Sigmoid colon (tissue), 4 donors: ENCODE data around the gene ZNF302.

ENCODE experiments used
- CTCF ChIP-seq, 4 experiments: fragments of 450-650 bp in 3 of 4; fragments of 200-600 bp in 1 of 4; IDR thresholded peaks; one replicate each; pipeline ENCODE4 v1.5.1; 2016 to 2019; ENCODE audit warnings: antibody characterized with exemption in 4 of 4, mild to moderate bottlenecking in 3 of 4, moderate library complexity in 2 of 4
- EP300 ChIP-seq, 4 donors: sonication (generic); formaldehyde crosslinking; IDR thresholded peaks; one replicate each; pipeline ENCODE4 v1.6.1; 2017; ENCODE audit warnings: antibody characterized with exemption in 4 of 4
- POLR2A ChIP-seq, 2 donors: fragments of 450-650 bp; IDR thresholded peaks; one replicate each; pipeline ENCODE4 v1.6.1; 2016; ENCODE audit warnings: antibody characterized with exemption in 2 of 2, mild to moderate bottlenecking in 2 of 2, moderate library complexity in 2 of 2

GRCh38 chr19:34681478-34681877 is 4.0 kb downstream of the ZNF302 start:
- no peak for TF ChIP-seq CTCF (IDR thresholded peaks at IDR 0.05)
- no peak for TF ChIP-seq POLR2A (IDR thresholded peaks at IDR 0.05)
- no peak for TF ChIP-seq EP300 (IDR thresholded peaks at IDR 0.05)
